HG03066 (cell line): ENCODE measurements around the gene PLIN3.
A peak's percentile ranks its signal among the peaks of the same experiment; 100 is the strongest.
"Not testable (repeated sequence)": the region's sequence is repeated elsewhere in the genome, so short reads cannot be mapped to it uniquely, and the experiment has no call there.

Source experiments
- ATAC-seq: cut with Tn5 transposase; IDR thresholded peaks from one replicate; pipeline ENCODE4 v1.9.1; 2021; ENCODE audit warnings: low read depth; ENCODE audit not compliant: unreplicated experiment

PLIN3 gene

DNA sequence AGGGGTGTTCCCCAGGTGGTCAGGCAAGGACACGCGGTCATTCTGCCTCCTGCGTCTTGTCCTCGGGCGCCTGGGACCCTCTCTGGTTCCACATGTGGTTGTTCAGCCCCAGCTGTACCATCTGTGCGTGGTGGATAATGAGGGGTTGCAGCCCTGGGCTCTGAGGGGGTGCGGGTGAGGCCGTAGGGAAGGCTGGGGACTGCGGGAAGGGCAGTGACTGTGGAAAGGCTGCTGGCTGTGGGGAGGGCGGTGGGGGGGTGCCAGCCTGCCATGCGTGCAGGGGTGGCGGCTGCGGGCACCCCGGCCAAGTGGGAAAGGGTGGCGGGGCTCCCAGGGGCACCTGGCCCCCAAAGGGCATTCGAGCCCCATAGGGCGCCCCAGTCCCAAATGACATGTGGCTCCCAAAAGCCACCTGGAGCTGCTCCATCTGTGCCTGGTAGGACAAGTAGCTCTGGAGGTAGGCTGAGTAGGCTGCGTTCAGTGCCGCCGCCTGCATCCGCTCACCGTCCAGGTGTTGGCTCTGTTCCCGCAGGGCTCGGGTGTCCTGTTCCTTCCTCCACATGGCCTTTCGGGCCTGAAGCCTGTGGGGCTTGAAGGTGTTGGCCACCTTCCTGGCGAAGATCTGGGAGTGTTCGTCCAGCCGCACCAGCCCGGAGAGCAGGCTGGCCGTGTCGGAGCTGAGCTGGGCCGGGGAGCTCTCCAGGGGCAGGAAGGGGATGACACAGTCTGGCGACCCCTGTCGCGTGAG is 51.1 kb downstream of the PLIN3 start:
- no peak for ATAC-seq

DNA sequence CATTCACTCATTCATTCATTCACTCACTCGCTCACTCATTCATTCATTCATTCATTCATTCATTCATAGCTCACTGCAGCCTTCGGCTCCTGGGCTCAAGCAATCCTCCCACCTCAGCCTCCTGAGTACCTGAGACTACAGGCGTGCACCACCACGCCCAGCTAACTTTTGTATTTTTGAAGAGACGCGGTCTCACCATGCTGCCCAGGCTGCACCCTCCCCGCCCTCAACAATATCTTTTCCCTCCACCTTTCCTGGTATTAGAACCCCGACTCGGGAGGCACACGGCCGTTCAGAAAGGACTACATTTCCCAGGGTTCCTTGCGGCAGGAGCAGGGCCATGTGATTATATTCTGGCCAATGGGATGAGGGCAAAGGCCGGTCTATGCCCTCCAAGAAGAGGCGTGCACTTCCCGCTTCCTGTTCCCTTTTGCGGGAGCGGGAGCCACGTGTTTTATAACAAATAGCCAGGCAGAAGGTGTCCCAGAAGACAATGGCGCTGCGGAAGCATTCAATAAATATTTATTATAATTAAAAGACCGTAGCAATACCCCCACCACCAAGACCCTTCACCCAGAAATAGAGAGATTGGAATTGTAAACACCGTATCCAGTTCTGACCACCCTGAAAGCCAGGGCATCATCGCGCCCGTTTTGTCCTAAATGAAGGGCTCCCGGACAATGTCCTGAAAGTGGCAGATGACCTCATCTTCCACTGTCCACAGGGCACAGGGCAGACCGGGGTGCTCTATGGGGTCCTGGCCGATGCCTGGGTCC is 51.9 kb downstream of the PLIN3 start:
- ATAC-seq = no peak

DNA sequence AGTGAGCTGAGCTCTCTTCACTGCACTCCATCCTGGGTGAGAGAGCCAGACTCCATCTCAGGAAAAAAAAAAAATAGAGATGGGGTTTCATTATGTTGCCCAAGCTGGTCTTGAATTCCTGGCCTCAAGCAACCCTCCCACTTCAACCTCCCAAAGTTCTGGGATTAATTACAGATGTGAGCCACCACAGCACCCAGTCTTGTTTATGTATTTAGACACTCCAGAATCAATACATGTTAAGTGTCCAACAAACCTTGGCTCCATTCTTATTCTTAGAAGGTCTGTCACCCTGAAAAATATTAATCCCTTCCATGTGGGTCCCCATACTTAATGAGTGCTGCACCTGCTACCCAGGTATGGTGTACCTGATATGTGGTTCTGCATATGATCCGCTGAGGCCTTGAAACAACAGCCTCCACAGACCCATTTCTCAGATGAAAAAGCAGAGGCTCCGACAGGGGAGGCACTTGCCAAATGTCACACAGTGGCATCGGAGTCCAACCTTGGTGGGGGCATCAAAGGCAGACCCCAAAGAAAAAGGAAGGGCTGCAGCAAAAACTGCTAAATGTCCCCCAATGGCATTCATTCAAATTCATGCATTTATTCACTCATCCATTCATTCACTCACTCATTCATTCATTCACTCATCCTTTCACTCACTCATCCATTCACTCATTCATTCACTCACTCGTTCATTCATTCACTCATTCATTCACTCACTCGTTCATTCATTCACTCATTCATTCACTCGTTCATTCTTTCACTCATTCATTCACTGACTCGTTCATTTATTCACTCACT is 52.6 kb downstream of the PLIN3 start:
- ATAC-seq = no peak

DNA sequence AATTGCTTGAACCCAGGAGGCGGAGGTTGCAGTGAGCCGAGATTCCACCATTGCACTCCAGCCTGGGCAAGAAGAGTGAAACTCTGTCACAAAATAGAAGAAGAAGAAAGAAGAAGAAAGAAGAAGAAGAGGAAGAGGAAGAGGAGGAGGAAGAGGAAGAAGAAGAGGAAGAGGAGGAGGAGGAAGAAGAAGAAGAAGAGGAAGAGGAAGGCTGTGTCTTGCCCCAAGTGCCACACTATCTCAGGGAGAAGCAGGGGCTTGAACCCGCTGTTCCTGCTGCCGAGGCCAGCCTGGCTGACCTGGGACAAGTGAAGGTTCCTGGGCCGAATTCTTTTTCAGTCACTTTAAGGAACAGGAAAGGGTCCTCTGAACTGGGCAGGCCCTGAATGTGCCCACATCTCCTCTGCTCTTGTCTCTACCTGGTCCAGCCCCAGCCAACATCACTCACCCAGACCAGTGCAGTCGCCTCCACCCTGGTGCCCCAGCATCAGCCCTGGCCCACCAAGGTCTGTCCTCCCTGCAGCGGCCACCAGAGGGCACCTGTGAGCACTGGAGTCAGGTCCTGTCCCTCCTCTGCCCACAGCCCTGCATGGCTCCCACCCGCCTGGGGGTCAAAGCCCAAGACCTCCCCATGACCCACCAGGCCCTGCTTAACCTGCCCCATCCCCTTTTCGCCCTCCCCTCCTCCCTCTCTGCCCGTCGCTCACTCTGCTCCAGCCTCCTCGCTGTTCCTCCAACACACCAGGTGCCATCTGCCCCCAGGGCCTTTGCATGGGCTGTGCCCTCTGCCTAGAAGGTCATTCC is 55.9 kb downstream of the PLIN3 start:
- ATAC-seq = no peak

DNA sequence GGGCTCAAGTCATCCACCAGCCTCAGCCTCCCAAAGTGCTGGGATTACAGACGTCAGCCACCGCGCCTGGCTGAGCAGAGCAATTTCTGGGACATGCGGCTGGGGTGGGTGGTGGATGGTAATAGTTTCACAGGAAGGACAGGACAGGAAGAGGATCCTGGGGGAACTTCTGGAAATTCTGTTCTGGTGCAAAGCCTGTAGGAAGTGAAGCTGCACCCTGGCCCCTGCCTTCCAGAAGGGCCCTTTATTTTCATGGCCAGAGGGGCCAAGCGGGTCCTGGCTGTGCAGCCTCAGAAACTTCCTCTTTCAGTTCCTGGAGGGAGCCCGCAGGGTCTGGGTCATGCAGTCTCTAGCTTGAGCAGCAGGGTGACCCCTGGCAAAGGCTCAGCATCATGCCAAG is 60.3 kb downstream of the PLIN3 start:
- ATAC-seq = no peak

DNA sequence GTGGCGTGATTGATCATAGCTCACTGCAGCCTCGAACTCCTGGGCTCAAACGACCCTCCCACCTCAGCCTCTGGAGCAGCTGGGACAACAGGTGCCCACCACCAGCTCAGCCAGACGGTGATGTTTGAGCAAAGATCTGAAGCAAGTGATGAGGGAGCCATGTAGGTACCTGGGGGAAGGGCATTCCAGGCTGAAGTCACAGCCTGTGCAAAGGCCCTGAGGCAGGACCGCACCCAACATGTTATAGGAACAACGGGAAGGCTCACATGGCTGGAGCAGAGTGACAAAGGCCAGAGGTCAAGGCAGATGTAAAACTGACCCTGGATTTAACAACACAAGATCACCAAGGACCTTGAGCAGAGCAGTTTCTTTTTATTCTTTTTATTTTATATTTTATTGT is 61.1 kb downstream of the PLIN3 start:
- no peak for ATAC-seq

DNA sequence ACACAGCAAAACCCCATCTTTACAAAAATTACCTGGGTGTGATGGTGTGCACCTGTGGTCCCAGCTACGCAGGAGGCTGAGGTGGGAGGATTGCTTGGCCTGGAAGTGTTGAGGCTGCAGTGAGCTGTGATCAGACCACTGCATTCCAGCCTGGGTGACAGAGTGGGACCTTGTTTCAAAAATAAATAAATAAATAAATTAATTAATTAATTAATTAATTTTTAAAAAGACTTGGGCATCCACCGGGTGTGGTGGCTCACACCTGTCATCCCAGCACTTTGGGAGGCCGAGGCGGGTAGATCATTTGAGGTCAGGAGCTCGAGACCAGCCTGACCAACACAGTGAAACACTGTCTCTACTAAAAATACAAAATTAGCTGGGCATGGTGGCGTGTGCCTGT is 62.3 kb downstream of the PLIN3 start:
- ATAC-seq = not testable (repeated sequence)

DNA sequence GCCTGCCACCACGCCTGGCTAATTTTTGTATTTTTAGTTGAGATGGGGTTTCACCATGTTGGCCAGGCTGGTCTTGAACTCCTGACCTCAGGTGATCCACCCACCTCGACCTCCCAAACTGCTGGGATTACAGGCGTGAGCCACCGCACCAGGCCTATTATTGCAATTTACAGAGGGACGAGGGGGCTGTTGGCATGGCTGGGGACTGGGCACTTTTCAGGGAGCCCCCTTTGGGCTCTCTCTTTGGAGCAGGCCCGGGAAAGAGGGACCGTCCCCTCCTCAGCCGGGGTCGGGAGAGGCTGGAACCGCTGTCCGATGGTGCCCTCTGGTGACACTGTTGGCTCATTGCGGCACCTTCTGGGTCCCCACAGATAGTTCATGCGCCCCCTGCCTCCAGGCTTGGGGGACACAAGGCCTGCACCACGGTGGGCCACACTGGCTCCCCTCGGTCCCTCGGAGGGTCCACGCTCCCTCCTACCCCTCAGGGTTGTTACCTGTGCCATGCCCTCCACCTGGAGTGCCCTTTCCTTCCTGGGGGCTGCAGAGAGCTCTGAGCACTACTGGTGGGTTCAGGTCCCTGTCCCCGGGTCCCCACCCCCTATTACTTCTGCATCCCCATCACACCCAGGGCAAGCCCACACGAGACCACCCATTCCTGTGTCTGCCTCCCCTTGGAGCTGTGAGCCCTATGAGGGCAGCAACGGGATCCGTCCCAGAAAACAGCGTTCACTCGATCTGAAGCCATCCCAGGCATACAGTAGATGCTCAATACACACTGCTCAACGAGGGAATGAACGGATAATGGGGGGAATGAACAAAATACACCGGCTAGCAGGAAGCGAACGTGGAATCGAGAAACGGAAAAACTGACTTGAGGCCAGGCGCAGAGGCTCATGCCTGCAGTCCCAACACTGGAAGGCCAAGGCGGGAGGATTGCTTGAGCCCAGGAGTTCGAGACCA is 63.5 kb downstream of the PLIN3 start:
- ATAC-seq = no peak

DNA sequence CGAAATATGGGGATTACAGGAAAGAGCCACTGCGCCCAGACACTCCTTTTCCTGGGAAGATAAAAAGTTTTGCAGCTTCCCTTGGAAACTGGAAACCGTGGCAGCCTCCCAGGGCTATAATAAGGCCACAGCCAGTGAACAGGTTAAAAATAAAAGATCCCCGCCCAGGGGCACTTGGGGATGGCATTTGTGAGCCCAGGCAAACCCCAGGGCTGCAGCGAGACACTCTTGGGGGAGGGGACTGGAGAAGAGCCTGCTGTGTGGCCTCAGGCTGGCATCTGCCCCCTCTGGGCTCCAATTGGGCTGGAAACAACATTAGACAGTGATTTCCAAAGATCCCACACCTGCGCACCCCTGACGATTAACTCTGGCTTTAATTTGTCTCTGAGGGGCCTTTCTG is 64.8 kb downstream of the PLIN3 start:
- no peak for ATAC-seq

DNA sequence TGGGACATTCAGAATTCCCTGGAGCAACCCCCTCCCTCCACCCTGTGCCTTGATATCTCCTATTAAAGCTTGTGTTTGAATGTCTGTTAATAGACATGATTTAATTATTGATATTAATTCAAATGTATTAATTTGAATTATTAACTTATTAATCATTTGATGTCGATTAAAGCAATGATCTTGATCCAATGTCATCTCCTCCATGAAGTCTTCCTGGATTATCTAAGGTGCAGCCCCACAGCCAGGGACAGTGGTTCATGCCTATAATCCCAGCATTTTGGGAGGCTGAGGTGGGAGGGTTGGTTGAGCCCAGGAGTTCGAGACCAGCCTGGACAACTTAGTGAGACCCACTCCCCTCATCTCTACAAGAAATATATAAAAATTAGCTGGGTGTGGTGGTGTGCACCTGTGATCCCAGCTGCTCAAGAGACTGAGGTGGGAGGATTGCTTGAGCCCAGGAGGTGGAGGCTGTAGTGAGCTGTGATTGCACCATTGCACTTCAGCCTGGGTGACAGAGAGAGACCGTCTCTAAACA is 66.3 kb downstream of the PLIN3 start:
- ATAC-seq = no peak

DNA sequence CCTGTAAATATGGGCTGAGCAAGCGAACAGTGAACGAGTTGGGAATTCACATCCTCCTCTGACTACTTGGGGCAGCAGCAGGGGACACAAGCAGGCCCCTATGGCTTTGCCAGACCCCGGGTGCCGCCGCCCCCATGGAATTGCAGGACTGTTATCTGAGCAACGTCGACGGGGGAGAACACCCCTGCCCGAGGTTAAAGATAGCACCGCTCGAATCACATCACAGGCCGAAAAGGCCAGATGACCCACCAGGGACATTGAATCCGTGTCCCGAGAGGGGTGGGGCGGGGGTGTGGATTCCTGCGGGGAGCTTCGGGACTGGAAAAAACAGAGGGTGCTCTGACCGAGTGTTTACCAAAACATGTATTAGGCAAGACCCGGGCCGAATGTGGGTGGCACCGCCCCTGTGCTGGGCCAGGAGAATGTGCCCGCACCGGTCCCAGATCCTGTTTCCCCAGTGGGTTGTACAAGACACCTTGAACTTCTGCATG is 66.8 kb downstream of the PLIN3 start:
- no peak for ATAC-seq

DNA sequence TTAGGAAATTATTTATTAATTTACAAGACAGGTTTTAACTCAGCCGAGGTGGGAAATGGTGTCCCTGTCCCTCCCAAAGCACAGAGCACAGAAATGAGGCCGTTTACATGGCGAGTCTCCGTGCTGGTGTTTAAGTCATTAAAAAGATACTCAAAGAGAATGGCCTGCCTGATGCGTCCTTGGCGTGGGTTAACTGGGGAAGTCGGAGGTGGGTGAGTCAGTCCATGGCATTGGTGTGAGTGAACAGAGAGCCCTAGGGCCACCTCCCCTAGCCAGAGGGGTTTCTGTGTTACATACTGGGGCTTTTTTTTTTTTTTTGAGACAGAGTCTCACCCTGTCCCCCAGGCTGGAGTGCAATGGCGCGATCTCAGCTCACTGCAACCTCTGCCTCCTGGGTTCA is 72.1 kb downstream of the PLIN3 start:
- no peak for ATAC-seq

DNA sequence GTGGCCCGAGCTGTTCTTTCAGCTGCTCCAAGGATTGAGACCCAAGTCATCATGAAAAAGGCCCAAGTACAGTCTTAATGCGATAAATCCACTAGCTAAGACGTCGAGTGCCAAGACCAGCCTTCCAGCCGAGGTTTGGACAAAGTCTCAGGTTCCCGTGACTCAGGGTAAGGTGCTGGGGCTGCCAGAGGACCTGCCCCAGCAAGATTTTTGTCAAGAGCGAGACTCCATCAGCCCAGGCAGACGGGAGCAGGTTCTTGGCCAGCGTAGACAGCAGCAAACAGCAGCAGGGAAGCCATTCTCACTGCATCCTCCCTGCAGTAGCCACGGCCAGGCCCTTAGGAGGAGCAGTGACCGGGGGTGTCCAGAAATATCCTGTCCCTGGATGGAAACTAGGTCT is 72.5 kb downstream of the PLIN3 start:
- ATAC-seq = no peak

DNA sequence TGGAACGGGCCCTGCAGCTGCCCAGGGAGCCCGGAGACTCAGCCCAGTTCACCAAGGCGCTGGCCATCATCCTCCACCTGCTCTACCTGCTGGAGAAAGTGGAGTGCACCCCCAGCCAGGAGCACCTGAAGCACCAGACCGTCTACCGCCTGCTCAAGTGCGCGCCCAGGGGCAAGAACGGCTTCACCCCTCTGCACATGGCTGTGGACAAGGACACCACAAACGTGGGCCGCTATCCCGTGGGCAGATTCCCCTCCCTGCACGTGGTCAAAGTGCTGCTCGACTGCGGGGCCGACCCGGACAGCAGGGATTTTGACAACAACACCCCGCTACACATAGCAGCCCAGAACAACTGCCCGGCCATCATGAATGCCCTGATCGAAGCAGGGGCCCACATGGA is 74.2 kb downstream of the PLIN3 start:
- not testable (repeated sequence) for ATAC-seq

DNA sequence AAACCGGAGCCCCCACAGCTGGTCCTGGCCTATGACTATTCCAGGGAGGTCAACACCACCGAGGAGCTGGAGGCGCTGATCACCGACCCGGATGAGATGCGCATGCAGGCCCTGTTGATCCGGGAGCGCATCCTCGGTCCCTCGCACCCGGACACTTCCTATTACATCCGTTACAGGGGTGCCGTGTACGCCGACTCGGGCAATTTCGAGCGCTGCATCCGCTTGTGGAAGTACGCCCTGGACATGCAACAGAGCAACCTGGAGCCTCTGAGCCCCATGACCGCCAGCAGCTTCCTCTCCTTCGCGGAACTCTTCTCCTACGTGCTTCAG is 74.6 kb downstream of the PLIN3 start:
- not testable (repeated sequence) for ATAC-seq

DNA sequence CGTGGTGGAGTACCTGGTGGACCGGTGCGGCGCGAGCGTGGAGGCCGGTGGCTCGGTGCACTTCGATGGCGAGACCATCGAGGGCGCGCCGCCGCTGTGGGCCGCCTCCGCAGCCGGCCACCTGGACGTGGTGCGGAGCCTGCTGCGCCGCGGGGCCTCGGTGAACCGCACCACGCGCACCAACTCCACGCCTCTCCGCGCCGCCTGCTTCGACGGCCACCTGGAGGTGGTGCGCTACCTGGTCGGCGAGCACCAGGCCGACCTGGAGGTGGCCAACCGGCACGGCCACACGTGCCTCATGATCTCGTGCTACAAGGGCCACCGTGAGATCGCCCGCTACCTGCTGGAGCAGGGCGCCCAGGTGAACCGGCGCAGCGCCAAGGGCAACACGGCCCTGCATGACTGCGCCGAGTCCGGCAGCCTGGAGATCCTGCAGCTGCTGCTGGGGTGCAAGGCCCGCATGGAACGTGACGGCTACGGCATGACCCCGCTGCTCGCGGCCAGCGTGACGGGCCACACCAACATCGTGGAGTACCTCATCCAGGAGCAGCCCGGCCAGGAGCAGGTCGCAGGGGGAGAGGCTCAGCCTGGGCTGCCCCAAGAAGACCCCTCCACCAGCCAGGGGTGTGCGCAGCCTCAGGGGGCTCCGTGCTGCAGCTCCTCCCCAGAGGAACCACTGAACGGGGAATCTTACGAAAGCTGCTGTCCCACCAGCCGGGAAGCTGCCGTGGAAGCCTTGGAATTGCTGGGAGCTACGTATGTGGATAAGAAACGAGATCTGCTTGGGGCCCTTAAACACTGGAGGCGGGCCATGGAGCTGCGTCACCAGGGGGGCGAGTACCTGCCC is 75.2 kb downstream of the PLIN3 start:
- not testable (repeated sequence) for ATAC-seq

DNA sequence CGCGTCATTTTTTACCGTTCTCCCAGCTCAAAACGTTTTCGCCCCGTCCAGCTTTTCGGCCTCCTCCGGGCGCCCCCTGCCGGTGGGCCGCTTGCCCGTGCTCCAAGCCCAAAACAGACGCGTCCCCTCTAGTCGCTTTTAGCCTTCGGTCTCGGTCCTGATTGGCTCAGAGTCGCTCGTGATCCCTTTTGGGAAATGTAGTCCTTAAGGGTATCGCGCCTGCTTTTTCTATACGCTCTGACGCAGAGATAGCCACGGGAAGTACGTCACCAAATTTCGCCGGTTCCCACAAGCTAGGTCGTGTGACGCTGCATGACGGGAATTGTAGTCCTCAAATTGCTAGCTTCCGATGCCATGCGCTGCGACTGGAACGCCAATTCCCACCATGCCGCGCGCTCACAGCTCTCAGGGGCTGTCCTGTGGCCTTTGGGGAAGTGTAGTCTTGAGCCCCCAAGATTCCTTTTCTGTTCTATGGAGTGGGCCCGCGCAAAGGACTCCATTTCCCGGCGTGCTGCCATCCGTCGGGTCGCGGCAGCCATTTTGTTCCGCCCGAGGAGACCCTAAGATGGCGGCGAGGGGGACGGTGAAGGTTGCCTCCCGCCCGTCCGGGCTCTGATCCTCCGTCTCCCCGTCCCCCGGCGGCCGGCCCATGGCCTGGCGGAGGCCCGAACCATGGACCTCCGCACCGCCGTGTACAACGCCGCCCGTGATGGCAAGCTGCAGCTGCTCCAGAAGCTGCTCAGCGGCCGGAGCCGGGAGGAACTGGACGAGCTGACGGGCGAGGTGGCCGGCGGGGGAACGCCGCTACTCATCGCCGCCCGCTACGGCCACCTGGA is 76.1 kb downstream of the PLIN3 start, which contains the start of gene FEM1A:
TSS of gene FEM1A (plus strand) at position 552 of the 836 bp plus-strand sequence. CDS start at position 673, 121 bp downstream.
- peak; percentile 93 for ATAC-seq
